Measurements from ENCODE around the gene DCTD. TPM values are rescaled to one million over a fixed set of nuclear protein-coding genes. Genes with fewer than 3 reads are reported as not detected.

Gene DCTD
- total and polyA plus RNA-seq, 2 of the 13 experiments (the other 11 are each of a cell fraction or from before 2014, with no cell fraction given): 85.1 to 95.3 TPM

DNA sequence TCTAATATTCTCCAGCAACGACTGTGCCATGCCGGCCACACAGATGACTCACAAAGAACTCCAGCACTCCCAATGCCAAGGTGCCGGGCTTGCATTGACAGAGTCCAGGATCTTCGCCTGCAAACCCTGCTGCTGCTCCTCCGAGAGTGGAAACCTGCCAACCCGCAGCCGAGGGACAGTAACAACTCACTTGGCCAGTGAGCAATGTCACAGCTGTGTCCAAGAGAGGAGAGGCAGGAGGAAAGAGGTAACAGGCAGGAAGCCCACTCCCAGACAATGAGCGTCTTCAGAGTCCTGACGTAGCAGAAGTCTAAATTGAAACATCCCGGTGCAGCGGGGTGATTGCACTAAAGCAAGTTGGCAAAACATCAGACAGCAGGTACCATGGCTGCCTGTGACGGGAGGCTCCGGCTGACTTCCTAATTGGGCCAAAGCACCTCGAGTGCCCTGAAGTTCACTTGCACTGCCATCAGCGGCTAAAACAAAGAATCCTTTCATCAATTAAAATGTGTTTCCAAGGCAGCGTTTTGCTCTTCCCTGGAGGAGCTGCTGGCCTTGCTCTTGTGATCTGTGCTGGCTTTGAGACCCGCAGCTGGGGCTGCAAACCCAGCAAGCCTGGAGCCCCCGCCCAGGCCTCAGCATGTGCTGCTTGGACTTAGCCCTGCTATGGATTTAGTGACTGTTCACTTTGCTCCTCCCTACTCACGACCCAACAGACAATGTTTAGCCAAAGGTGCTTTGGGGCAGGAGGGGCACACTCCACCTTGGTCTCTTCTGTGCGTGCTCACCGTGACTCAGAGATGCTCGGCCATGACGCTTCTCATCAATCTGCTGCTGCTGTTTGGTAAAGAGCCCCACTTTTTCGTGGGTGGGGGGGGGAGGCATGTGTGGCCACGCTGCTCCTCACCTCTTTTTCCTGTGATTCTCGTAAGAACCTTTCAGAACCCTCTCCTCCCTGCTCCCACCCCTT lies 36.5 kb downstream of the DCTD start (continued):
- TF ChIP-seq ERF (CRISPR knock-in tag; IDR thresholded peaks at IDR 0.05): 0 out of 2 replicates have a peak, but pooled peaks have one; percentile 56
- TF ChIP-seq RAD21 (CRISPR knock-in tag; IDR thresholded peaks at IDR 0.05): peak; percentile 57; the same call in 1 of the 2 replicates
- TF ChIP-seq, protein P1, sequence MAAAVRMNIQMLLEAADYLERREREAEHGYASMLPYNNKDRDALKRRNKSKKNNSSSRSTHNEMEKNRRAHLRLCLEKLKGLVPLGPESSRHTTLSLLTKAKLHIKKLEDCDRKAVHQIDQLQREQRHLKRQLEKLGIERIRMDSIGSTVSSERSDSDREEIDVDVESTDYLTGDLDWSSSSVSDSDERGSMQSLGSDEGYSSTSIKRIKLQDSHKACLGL (CRISPR knock-in tag; IDR thresholded peaks at IDR 0.05): peak; percentile 66
- peak; percentile 90 for TF ChIP-seq TBX2 (CRISPR knock-in tag; IDR thresholded peaks at IDR 0.05; ENCODE audit: borderline replicate concordance)
- TF ChIP-seq KDM5B (CRISPR knock-in tag; IDR thresholded peaks at IDR 0.05; ENCODE audit: borderline replicate concordance): peak; percentile 95
- TF ChIP-seq HIVEP1 (CRISPR knock-in tag; IDR thresholded peaks at IDR 0.05): peak; percentile 70
- TF ChIP-seq HNF4A (CRISPR knock-in tag; IDR thresholded peaks at IDR 0.05): peak; percentile 92
- peak; percentile 72 for TF ChIP-seq XRCC5 (optimal IDR thresholded peaks at IDR 0.05; ENCODE audit: low read length)
- peak; percentile 67; the same call in 1 of the 2 replicates for TF ChIP-seq ESRRA (CRISPR knock-in tag; IDR thresholded peaks at IDR 0.05; ENCODE audit: low read depth)
- TF ChIP-seq, protein P2, sequence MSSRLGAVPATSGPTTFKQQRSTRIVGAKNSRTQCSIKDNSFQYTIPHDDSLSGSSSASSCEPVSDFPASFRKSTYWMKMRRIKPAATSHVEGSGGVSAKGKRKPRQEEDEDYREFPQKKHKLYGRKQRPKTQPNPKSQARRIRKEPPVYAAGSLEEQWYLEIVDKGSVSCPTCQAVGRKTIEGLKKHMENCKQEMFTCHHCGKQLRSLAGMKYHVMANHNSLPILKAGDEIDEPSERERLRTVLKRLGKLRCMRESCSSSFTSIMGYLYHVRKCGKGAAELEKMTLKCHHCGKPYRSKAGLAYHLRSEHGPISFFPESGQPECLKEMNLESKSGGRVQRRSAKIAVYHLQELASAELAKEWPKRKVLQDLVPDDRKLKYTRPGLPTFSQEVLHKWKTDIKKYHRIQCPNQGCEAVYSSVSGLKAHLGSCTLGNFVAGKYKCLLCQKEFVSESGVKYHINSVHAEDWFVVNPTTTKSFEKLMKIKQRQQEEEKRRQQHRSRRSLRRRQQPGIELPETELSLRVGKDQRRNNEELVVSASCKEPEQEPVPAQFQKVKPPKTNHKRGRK (CRISPR knock-in tag; IDR thresholded peaks at IDR 0.05): peak; percentile 27; the same call in 1 of the 2 replicates
- no peak for TF ChIP-seq TP53 (CRISPR knock-in tag; conservative IDR thresholded peaks at IDR 0.05)
- TF ChIP-seq, protein P3, sequence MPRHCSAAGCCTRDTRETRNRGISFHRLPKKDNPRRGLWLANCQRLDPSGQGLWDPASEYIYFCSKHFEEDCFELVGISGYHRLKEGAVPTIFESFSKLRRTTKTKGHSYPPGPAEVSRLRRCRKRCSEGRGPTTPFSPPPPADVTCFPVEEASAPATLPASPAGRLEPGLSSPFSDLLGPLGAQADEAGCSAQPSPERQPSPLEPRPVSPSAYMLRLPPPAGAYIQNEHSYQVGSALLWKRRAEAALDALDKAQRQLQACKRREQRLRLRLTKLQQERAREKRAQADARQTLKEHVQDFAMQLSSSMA (CRISPR knock-in tag; IDR thresholded peaks at IDR 0.05): peak; percentile 65; the same call in 1 of the 2 replicates
- TF ChIP-seq BRCA1 (CRISPR knock-in tag; IDR thresholded peaks at IDR 0.05): peak; percentile 60; the same call in 1 of the 2 replicates
- no peak for TF ChIP-seq NPAS2 (CRISPR knock-in tag; IDR thresholded peaks at IDR 0.05; ENCODE audit: borderline replicate concordance)
- peak; percentile 44 for TF ChIP-seq ZNF407 (CRISPR knock-in tag; IDR thresholded peaks at IDR 0.05; ENCODE audit: not compliant biosample characterization)
- TF ChIP-seq ZNF615 (CRISPR knock-in tag; IDR thresholded peaks at IDR 0.05; ENCODE audit: borderline replicate concordance): 0 out of 2 replicates have a peak, but pooled peaks have one; percentile 76

Data from HepG2 (cell line).